K562 (cell line): ENCODE results near the gene S100A7A.

Source experiments
- CTCF ChIP-seq, 3 experiments: IDR thresholded peaks in 2 of 3; conservative IDR thresholded peaks in 1 of 3; 2 replicates each; pipeline ENCODE4 v1.5.1; 2011 to 2012; ENCODE audit warnings: low read length in 3 of 3, mild to moderate bottlenecking in 3 of 3, control low read depth in 2 of 3, improper control_type of control experiment in 1 of 3, inconsistent platforms in 1 of 3, low read depth in 1 of 3, mixed read lengths in 1 of 3, moderate library complexity in 1 of 3; ENCODE audit not compliant: insufficient read depth in 2 of 3
- EP300 ChIP-seq: IDR thresholded peaks from 2 replicates; pipeline ENCODE4 v1.6.1; 2012; ENCODE audit warnings: low read length, improper control_type of control experiment
- JUND ChIP-seq, 2 experiments: IDR thresholded peaks; 2 replicates in 1 of 2; 3 replicates in 1 of 2; pipeline ENCODE4 v1.6.1; 2011; ENCODE audit warnings: borderline replicate concordance in 2 of 2, low read depth in 2 of 2, low read length in 2 of 2, improper control_type of control experiment in 1 of 2, missing biosample characterization in 1 of 2, missing genetic modification characterization in 1 of 2, missing genetic modification reagents in 1 of 2
- RFX1 ChIP-seq: fragments of 450-650 bp; IDR thresholded peaks from 2 replicates; pipeline ENCODE4 v1.6.1; 2016; ENCODE audit warnings: mild to moderate bottlenecking, moderate library complexity
- STAT6 ChIP-seq: sonication (generic); formaldehyde crosslinking; IDR thresholded peaks from 2 replicates; pipeline ENCODE4 v1.8.1; 2023; ENCODE audit warnings: mild to moderate bottlenecking, missing genetic modification reagents

GRCh38 chr1:153397924-153398651 lies 18.2 kb upstream of the S100A7A start:
- TF ChIP-seq JUND (IDR thresholded peaks at IDR 0.05; ENCODE audit: borderline replicate concordance, low read depth, low read length) (no peak), JUND (tag; IDR thresholded peaks at IDR 0.05; ENCODE audit: borderline replicate concordance, low read depth, low read length) (no peak), RFX1 (no peak), CTCF (IDR thresholded peaks at IDR 0.05 in 2 of 3, conservative IDR thresholded peaks at IDR 0.05 in 1 of 3; ENCODE audit: insufficient read depth in 2 of 3, low read depth in 1 of 3, low read length in 3 of 3) (no peak), EP300 (no peak), STAT6 (CRISPR knock-in tag) (no peak)
